Upper lobe of right lung (tissue), 1 donor: Measurements from ENCODE around the gene PTPRG. TPM values are rescaled to one million over a fixed set of nuclear protein-coding genes. Genes with fewer than 3 reads are reported as not detected.
A peak's percentile ranks its signal among the peaks of the same experiment; 100 is the strongest.

Source experiments
- ATAC-seq: fragments of 200-7000 bp; cut with Tn5 transposase; one replicate; pipeline ENCODE4 v1.9.1; 2020; ENCODE audit warnings: mild to moderate bottlenecking, moderate library complexity
- DNase-seq: peaks from one replicate; pipeline ENCODE4 v3.0.0-alpha.2; 2020
- H3K27ac ChIP-seq: fragments of 200-600 bp; one replicate; pipeline ENCODE4 v1.8.0; 2022
- H3K27me3 ChIP-seq: fragments of 200-600 bp; one replicate; pipeline ENCODE4 v1.8.0; 2022; ENCODE audit warnings: mild to moderate bottlenecking
- H3K36me3 ChIP-seq: fragments of 200-600 bp; one replicate; pipeline ENCODE4 v1.8.0; 2022
- H3K4me1 ChIP-seq: fragments of 200-600 bp; one replicate; pipeline ENCODE4 v1.8.0; 2022
- H3K4me3 ChIP-seq: fragments of 200-600 bp; one replicate; pipeline ENCODE4 v1.8.0; 2022; ENCODE audit warnings: mild to moderate bottlenecking
- H3K9me3 ChIP-seq: fragments of 200-600 bp; one replicate; pipeline ENCODE4 v1.8.0; 2022
- intact Hi-C: fragments of 100-400 bp; cut with DNase I; formaldehyde crosslinking; loops from one replicate; pipeline ENCODE4 v1.11.0; 2022
- total RNA-seq: library from RNA; stranded (reverse); fragmentation: NEBNext Ultra II Directional; extraction: Animal tissue kit (Norgen Biotek cat#: 25700); gene quantifications from one replicate; pipeline ENCODE4 v1.2.1, GENCODE V29; 2021
- TF ChIP-seq, protein P1 (sequence below): fragments of 200-600 bp; IDR thresholded peaks from one replicate; pipeline ENCODE4 v1.8.0; 2022; ENCODE audit warnings: antibody characterized with exemption
- donor health status: DM: no; HTN: yes; CAD: no; lungs with severe emphysema.

Gene PTPRG
- total RNA-seq, 1 donor from 2014 or later = 86.7 TPM

DNA sequence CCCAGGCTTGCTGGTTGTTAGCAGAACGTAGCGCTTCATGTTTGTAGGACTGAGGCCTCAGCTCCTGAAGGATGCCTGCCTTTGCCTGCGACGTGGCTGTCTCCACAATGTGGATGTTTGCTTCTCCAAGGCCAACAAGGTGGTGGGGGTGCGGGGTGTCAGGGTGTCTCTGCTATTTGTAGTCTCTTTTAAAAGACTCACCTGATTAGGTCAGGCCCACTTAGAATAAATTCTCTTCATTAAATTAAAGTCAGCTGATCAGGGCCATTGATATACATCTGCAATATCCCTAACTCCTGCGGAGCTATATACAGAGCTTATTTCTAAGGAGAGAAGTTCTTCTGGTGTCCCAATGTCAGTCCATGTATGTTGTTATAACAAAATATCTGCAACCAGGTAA lies 44.8 kb downstream of the PTPRG start:
- no peak overlapping the region for H3K27ac ChIP-seq
- intact Hi-C loops = no loop called here
- TF ChIP-seq, protein P1, sequence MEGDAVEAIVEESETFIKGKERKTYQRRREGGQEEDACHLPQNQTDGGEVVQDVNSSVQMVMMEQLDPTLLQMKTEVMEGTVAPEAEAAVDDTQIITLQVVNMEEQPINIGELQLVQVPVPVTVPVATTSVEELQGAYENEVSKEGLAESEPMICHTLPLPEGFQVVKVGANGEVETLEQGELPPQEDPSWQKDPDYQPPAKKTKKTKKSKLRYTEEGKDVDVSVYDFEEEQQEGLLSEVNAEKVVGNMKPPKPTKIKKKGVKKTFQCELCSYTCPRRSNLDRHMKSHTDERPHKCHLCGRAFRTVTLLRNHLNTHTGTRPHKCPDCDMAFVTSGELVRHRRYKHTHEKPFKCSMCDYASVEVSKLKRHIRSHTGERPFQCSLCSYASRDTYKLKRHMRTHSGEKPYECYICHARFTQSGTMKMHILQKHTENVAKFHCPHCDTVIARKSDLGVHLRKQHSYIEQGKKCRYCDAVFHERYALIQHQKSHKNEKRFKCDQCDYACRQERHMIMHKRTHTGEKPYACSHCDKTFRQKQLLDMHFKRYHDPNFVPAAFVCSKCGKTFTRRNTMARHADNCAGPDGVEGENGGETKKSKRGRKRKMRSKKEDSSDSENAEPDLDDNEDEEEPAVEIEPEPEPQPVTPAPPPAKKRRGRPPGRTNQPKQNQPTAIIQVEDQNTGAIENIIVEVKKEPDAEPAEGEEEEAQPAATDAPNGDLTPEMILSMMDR = no peak
- no peak for ATAC-seq
- no peaks in the 10 kb centered on the region for H3K27me3 ChIP-seq
- DNase-seq = no peak
- H3K36me3 ChIP-seq = no peaks in the 10 kb centered on the region
- H3K4me3 ChIP-seq = no peak overlapping the region
- peaks cover 11% of the 10 kb centered on the region for H3K4me1 ChIP-seq
- H3K9me3 ChIP-seq = no peaks in the 10 kb centered on the region

DNA sequence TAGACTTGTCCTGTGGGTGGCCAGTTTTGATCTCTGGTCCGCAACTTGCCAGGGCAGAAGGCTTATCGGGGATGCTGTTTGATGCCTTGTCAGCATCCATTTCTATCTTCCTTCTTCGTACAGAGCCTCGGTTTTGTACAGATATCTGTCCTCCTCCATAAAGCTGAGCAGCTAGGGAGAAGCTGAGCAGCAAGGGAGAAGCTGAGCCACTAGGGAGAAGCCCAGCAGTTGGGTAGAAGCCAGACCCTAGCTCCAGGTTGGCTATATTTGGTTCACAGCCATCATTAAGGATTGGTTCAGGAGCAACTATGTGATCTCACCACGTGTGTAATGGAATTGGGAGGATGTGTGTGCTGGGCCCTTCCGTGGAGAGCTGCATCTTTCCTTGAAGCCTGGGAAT lies 46.7 kb downstream of the PTPRG start:
- Histone ChIP-seq H3K4me1 (peaks cover 6% of the 10 kb centered on the region), H3K36me3 (no peaks in the 10 kb centered on the region), H3K9me3 (no peaks in the 10 kb centered on the region), H3K27me3 (no peaks in the 10 kb centered on the region), H3K4me3 (no peak overlapping the region), H3K27ac (no peak overlapping the region)
- TF ChIP-seq, protein P1 = no peak
- no peak for DNase-seq
- ATAC-seq = no peak
- intact Hi-C loops = no loop called here

DNA sequence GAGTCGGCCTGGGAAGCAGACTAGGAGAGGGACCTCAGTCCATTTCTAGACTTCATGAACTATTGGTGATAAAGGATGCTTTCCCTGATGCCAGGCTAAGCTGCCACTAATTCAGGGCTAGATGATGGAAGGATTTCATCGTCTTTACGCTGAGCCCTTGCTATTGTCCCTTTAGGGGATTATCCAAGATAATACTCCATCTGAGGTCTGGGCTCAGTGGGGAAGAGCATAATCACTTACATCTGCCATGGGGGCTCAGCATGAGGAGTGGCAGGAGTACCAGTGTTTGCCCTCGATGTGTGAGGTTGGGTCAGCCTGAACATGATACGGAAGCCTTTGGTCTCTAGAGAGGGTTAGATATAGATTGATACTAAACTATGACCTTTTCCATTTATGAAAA lies 47.3 kb downstream of the PTPRG start:
- H3K27me3 ChIP-seq = no peaks in the 10 kb centered on the region
- intact Hi-C loops = no loop called here
- no peak for DNase-seq

DNA sequence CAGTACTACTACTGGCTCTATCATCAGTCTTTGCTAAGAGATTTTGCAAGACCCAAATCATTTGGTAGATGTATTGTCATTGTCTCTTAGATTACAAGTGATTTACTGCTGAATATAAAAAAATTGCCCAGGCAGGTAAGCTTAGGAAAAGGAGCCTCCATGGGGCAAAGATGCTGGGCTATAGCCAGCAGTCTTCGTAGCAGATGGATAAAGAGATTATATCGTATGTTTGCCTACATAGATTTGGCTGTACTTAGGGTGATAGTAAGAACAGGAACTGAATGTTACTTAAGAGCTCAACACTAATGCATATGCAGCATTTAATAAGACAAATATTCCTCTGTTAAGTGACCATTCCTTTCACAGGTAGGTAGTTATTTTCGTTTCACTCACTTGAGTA lies 48.9 kb downstream of the PTPRG start:
- H3K27me3 ChIP-seq = no peaks in the 10 kb centered on the region
- no peak for DNase-seq
- TF ChIP-seq, protein P1 = no peak
- H3K9me3 ChIP-seq = no peaks in the 10 kb centered on the region
- no peak overlapping the region for H3K4me3 ChIP-seq
- H3K36me3 ChIP-seq = no peaks in the 10 kb centered on the region
- H3K27ac ChIP-seq = no peak overlapping the region
- ATAC-seq = no peak
- H3K4me1 ChIP-seq = peaks cover 6% of the 10 kb centered on the region
- intact Hi-C loops = no loop called here

More for the DNA sequence above, 47.3 kb downstream of the PTPRG start:
- peaks cover 6% of the 10 kb centered on the region for H3K4me1 ChIP-seq
- no peak overlapping the region for H3K4me3 ChIP-seq
- TF ChIP-seq, protein P1 = no peak
- no peaks in the 10 kb centered on the region for H3K36me3 ChIP-seq
- no peaks in the 10 kb centered on the region for H3K9me3 ChIP-seq
- no peak for ATAC-seq
- no peak overlapping the region for H3K27ac ChIP-seq

DNA sequence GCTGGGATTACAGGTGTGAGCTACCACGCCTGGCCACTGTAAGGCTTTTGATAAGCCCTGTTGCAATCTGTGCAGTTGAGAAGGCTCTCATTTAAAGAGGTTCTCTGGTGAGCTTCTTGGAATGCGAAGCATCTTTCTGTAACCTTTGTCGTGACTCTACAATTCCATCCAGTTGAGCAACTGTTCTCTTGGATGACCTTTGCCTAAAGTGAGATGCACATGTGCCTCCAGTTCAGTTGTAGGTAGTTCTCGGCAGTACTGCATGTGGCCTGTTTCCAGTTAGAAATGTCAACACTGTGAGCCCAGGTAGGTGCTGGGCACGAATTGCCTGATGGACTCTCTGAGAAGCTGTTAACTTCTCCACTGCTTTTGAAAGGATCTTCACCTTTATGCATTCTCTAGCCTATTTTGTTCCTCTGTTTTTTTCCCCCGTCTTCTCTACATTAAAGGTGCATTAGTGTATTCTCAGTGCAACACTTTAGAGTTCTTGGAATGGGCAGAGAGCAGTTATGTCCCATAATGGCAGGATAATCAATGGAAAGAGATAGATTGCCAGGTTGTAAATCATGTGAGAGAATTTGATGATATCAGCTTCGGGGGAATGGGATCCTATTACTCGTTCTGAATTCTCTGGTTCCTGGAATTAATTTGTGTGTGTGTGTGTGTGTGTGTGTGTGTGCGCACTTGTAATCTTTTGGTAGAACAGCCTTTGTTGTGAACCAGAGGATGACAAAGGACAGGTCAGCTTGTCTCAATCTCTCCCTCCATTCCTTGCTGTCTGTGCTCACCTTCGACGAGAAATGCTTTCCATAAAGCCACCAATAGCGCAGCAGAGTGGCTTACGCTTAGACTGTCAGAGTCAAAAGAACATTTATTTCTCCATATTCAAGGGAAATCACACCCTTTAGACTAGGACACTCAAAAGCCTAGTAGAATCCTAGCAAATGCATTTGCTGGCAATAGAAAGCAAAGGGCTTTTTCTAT lies 51.1 kb downstream of the PTPRG start:
- Histone ChIP-seq H3K9me3 (no peaks in the 10 kb centered on the region), H3K27ac (no peak overlapping the region), H3K4me3 (no peak overlapping the region), H3K4me1 (peaks cover 11% of the 10 kb centered on the region), H3K36me3 (no peaks in the 10 kb centered on the region), H3K27me3 (no peaks in the 10 kb centered on the region)
- intact Hi-C loops = no loop called here
- peak; percentile 61 for ATAC-seq
- DNase-seq = no peak
- TF ChIP-seq, protein P1 = no peak
